ACC112 (cell line): ENCODE measurements around the gene VSIG1.
A peak's percentile ranks its signal among the peaks of the same experiment; 100 is the strongest.

Experiments
- H2AFZ ChIP-seq: fragments of 200-600 bp; sonication (generic); one replicate; pipeline ENCODE4 v1.6.0; 2017; ENCODE audit warnings: antibody characterized with exemption, low read length; ENCODE audit not compliant: unreplicated experiment
- H3K27ac ChIP-seq: fragments of 200-600 bp; sonication (generic); 2 replicates; pipeline ENCODE4 v1.5.1; 2014; ENCODE audit warnings: low read depth, mild to moderate bottlenecking, antibody characterized with exemption, low read length, moderate library complexity
- H3K27me3 ChIP-seq: fragments of 200-600 bp; sonication (generic); 2 replicates; pipeline ENCODE4 v1.6.1; 2014; ENCODE audit warnings: mild to moderate bottlenecking, antibody characterized with exemption, low read length, moderate library complexity, mixed read lengths; ENCODE audit not compliant: insufficient read depth
- H3K36me3 ChIP-seq: fragments of 200-600 bp; sonication (generic); 2 replicates; pipeline ENCODE4 v1.6.1; 2016; ENCODE audit warnings: mild to moderate bottlenecking, antibody characterized with exemption, low read length, moderate library complexity, mixed read lengths; ENCODE audit not compliant: insufficient read depth
- H3K4me1 ChIP-seq: fragments of 200-600 bp; sonication (generic); one replicate; pipeline ENCODE4 v1.6.1; 2016; ENCODE audit warnings: low read length, mixed read lengths; ENCODE audit not compliant: insufficient read depth, unreplicated experiment, control insufficient read depth
- H3K4me3 ChIP-seq: fragments of 200-600 bp; sonication (generic); 2 replicates; pipeline ENCODE4 v1.5.1; 2014; ENCODE audit warnings: mild to moderate bottlenecking, low read depth, low read length
- H3K79me2 ChIP-seq: fragments of 200-600 bp; sonication (generic); one replicate; pipeline ENCODE4 v1.6.0; 2016; ENCODE audit warnings: low read length; ENCODE audit not compliant: control insufficient read depth, unreplicated experiment, insufficient read depth

Gene VSIG1

GRCh38 chrX:108044554-108045256 is at the start of gene VSIG1:
VSIG1 (plus strand) TSS chrX:108045065; CDS start chrX:108045131, 66 bp downstream.
- no peaks in the 10 kb centered on the region for H3K36me3 ChIP-seq
- H3K4me1 ChIP-seq: peaks cover 7% of the 10 kb centered on the region
- no peak within 1 kb of the TSS for H3K27ac ChIP-seq
- no peaks in the 10 kb centered on the region for H3K27me3 ChIP-seq
- no peak within 1 kb of the TSS for H3K4me3 ChIP-seq
- no peaks in the 10 kb centered on the region for H3K79me2 ChIP-seq
- no peak within 1 kb of the TSS for H2AFZ ChIP-seq

- H3K79me2 ChIP-seq: no peaks in the 10 kb centered on the region
- no peaks in the 10 kb centered on the region for H3K36me3 ChIP-seq
- no peaks in the 10 kb centered on the region for H3K27me3 ChIP-seq
- no peak overlapping the region for H3K4me3 ChIP-seq
- H2AFZ ChIP-seq: no peak overlapping the region
- no peaks in the 10 kb centered on the region for H3K4me1 ChIP-seq
- H3K27ac ChIP-seq: no peak overlapping the region
These were observed 48.7 kb upstream of the VSIG1 start for GRCh38 chrX:107996124-107996523.

DNA sequence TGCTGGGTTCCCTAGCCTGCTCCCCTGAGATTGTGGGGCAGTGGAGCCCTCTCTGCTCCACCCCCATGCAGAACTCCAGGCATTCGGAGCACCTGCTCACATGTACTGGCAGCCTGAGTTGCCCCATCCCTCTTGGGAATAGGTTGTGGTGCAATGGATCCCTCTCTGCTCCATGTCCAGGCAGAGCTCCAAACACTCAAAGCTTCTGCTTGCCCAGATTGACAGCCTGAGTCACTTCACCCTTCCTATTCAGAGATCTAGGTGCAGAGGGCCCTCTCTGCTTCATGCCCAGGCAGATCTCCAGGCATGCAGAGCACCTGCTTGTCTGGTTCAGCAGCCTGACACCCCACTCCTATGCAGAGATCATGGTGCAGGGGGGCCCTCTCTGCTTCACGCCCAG is 44.1 kb upstream of the VSIG1 start:
- Histone ChIP-seq H3K4me3 (no peak overlapping the region), H3K79me2 (no peaks in the 10 kb centered on the region), H3K27me3 (0 out of 2 replicates have a peak, but pooled peaks cover 4% of the 10 kb centered on the region), H3K36me3 (no peaks in the 10 kb centered on the region), H2AFZ (no peak overlapping the region), H3K4me1 (no peaks in the 10 kb centered on the region), H3K27ac (no peak overlapping the region)

DNA sequence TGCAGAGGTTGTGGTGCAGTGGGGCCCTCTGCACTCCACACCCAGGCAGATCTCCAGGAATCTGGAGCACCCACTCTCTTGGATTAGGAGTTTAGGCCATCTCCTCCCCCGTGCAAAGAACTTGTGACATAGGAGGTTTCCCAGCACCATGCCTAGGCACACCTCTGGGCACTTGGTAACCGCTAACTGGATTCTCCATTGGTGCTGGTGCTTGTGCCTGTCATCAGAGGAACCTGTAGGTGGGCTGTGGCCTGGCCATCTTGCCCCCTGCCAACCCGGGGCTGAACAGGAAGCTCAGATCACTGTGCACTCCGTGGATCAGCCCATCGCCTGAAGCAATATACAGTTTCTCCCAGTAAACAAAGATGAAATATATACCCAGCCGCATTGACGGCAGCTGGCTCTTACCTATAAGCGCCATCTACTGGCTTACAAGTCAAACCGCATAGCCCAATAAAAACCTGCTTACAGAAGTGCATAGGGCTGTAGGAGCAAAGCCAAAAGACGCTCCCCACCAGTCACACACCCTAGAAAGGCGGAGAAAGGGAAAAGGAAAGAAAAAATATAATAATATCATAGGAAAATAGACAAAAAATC is 43.5 kb upstream of the VSIG1 start:
- no peaks in the 10 kb centered on the region for H3K36me3 ChIP-seq
- H3K27ac ChIP-seq: no peak overlapping the region
- H3K4me3 ChIP-seq: no peak overlapping the region
- H3K27me3 ChIP-seq: 0 out of 2 replicates have a peak, but pooled peaks cover 10% of the 10 kb centered on the region
- H3K79me2 ChIP-seq: no peaks in the 10 kb centered on the region
- H2AFZ ChIP-seq: no peak overlapping the region
- H3K4me1 ChIP-seq: no peaks in the 10 kb centered on the region

GRCh38 chrX:108018656-108019381 is 26.0 kb upstream of the VSIG1 start:
- H3K79me2 ChIP-seq: no peaks in the 10 kb centered on the region
- H3K4me1 ChIP-seq: peaks cover 11% of the 10 kb centered on the region
- no peak overlapping the region for H3K27ac ChIP-seq
- H3K27me3 ChIP-seq: no peaks in the 10 kb centered on the region
- no peaks in the 10 kb centered on the region for H3K36me3 ChIP-seq
- no peak overlapping the region for H3K4me3 ChIP-seq
- no peak overlapping the region for H2AFZ ChIP-seq

DNA sequence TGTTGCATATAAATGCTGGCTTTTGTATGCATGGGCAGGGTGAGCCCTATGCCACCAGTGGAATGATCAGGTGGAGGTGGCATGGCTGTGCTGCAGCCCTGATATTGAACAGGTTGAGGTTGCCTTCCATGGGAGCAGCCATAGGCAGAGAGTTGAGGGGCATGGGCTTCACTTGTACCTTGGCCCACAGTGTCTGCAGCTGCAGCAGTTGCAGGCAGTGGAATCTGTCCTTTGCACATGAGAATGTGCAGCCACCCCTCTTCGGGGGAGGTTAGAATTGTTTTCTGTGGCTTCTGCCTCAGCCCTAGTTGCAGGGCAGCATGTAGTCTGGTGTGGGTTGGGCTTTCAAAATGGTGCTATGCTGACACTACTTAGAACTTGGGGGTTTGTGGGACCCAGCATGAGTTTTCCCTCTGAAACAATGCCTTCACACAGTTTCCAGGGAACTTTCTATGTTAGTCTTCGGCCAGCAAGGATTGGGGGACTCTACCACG is 25.4 kb upstream of the VSIG1 start:
- peaks cover 11% of the 10 kb centered on the region for H3K4me1 ChIP-seq
- no peaks in the 10 kb centered on the region for H3K79me2 ChIP-seq
- no peaks in the 10 kb centered on the region for H3K27me3 ChIP-seq
- H3K4me3 ChIP-seq: no peak overlapping the region
- no peak overlapping the region for H2AFZ ChIP-seq
- no peaks in the 10 kb centered on the region for H3K36me3 ChIP-seq
- H3K27ac ChIP-seq: no peak overlapping the region

- H3K36me3 ChIP-seq: no peaks in the 10 kb centered on the region
- H3K4me3 ChIP-seq: no peak overlapping the region
- no peak overlapping the region for H3K27ac ChIP-seq
- no peaks in the 10 kb centered on the region for H3K27me3 ChIP-seq
- H3K79me2 ChIP-seq: no peaks in the 10 kb centered on the region
- no peak overlapping the region for H2AFZ ChIP-seq
- peaks cover 11% of the 10 kb centered on the region for H3K4me1 ChIP-seq
These were observed 24.2 kb upstream of the VSIG1 start for GRCh38 chrX:108020631-108021030.

- Histone ChIP-seq H3K4me3 (no peak overlapping the region), H3K27me3 (no peaks in the 10 kb centered on the region), H3K79me2 (no peaks in the 10 kb centered on the region), H3K4me1 (peaks cover 11% of the 10 kb centered on the region), H3K27ac (peak overlapping the region; percentile 61), H3K36me3 (no peaks in the 10 kb centered on the region), H2AFZ (peak overlapping the region; percentile 40)
These were observed 22.3 kb upstream of the VSIG1 start for GRCh38 chrX:108022491-108023089.

- no peaks in the 10 kb centered on the region for H3K27me3 ChIP-seq
- H3K79me2 ChIP-seq: no peaks in the 10 kb centered on the region
These were observed 19.5 kb upstream of the VSIG1 start for GRCh38 chrX:108025376-108025775.

GRCh38 chrX:108025954-108026600 is 18.8 kb upstream of the VSIG1 start:
- Histone ChIP-seq H2AFZ (no peak overlapping the region), H3K4me1 (peaks cover 17% of the 10 kb centered on the region), H3K27ac (no peak overlapping the region), H3K36me3 (no peaks in the 10 kb centered on the region), H3K79me2 (no peaks in the 10 kb centered on the region), H3K27me3 (no peaks in the 10 kb centered on the region), H3K4me3 (no peak overlapping the region)

More at GRCh38 chrX:108025376-108025775, 19.5 kb upstream of the VSIG1 start:
- Histone ChIP-seq H3K4me1 (peaks cover 17% of the 10 kb centered on the region), H3K27ac (no peak overlapping the region), H2AFZ (no peak overlapping the region), H3K36me3 (no peaks in the 10 kb centered on the region), H3K4me3 (no peak overlapping the region)
